Erythroblast (primary cell): ENCODE data around the gene ATP6V1G1.

Experiments
- GATA1 ChIP-seq: IDR thresholded peaks from 2 replicates; pipeline ENCODE4 v1.6.1; 2011; ENCODE audit warnings: low read depth, mild to moderate bottlenecking, control low read depth, low read length, moderate library complexity
- POLR2A ChIP-seq: IDR thresholded peaks from 2 replicates; pipeline ENCODE4 v1.6.1; 2011; ENCODE audit warnings: mild to moderate bottlenecking, low read length

DNA sequence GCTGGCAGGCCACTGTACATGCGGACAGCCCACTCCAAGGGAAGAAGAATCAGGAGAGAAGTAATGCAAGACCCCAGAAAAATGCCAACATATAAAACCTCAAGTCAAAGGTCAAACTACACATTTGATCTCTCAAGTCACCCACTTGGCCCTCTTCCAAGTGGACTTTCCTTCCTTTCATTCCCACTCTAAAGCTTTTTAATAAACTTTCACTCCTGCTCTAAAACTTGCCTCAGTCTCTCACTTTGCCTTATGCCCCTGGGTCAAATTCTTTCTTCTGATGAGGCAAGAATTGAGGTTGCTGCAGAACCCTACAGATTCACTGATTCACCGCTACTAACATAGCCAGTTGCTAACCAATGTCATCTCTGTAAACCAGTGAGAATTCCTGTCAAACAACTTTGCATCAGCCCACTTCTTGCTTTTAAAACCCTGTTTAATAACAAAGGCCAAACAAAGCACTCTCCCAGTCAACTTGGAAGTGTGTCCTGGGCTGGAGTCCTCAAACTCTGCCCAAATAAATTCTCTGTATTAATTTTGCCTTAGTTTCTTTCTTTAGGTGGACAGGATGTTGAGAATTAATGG, 6.9 kb upstream of the ATP6V1G1 start:
- no peak for TF ChIP-seq POLR2A
- no peak for TF ChIP-seq GATA1
